Effector CD8-positive, alpha-beta T cell (primary cell): ENCODE measurements around the gene SERPINB7.

ENCODE experiments used
- DNase-seq: peaks from one replicate; lab custom pipeline; 2025; lab: John Stamatoyannopoulos, UW

The SERPINB7 gene

DNA sequence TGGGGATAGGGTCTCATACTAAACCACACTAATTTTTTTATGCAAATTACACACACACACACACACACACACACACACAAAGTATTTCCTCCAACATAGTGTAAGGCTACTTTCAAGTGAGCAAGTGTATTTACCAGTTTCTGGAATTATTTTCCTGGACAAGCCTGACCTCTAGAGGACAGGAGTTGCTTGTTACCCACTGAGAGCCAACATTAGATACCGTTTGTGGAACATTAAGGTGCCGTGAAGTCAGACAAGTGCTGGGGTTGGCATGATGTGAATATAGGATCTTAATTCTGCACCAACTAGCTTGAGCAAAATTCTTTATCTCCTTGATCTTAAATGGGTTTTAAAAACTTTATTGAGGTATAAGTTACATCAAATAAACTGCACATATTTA is 72.9 kb downstream of the SERPINB7 start:
- DNase-seq, result no peak

DNA sequence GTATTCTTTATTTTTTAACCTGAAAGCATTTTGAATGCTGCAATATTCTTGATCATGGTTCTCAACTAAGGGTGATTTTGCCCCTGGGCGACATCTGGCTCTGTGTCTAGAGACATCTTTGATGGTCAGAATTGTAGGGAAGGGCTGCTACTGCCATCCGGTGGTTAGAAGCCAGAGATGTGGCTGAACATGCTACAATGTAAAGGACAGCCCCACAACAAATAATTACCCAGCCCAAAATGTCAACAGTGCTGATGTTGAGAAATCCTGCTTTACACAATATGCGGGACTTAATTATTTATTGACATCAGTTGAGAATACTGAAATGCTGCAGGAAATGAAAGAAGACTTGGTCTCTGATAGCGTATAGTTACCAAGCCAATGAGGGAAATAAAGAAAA is 74.8 kb downstream of the SERPINB7 start:
- no peak for DNase-seq

DNA sequence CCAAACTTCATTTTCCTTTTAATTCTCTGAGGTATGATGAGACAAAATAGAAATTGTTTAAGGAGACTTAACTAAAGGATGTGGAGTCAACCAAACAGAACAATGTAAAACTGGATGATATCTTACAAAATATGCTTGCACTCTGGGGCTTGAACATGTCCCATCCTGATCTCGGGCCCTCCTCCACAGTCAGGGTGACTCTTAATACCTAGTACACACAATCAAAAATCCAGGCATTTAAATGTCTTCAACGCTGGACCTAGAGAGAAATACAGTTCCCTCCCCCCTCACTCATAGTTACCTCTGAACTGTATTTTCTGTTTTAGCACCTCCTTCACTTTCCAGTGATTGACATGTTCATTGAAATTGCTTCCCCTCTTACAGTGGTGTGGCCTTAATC is 75.4 kb downstream of the SERPINB7 start:
- DNase-seq, result no peak
